B cell (primary cell): ENCODE measurements around the gene TOMM22. TPM values are rescaled to one million over a fixed set of nuclear protein-coding genes. Genes with fewer than 3 reads are reported as not detected.
A peak's percentile ranks its signal among the peaks of the same experiment; 100 is the strongest.

ENCODE experiments used
- ATAC-seq: fragments of 200-7000 bp; cut with Tn5 transposase; one replicate; pipeline ENCODE4 v1.10.0; 2021; ENCODE audit warnings: low read depth, mild to moderate bottlenecking, moderate number of reproducible peaks, moderate library complexity
- CTCF ChIA-PET: fragments of 350-600 bp; sonication (Branson Sonifier 250); formaldehyde crosslinking; loops from one replicate; lab custom pipeline; 2021; ENCODE audit warnings: antibody characterized with exemption, inconsistent platforms; lab: Charles Lee
- POLR2A ChIA-PET: fragments of 350-600 bp; sonication (Branson Sonifier 250); formaldehyde crosslinking; loops from one replicate; lab custom pipeline; 2021; ENCODE audit warnings: antibody characterized with exemption; lab: Charles Lee
- DNase-seq: peaks from one replicate; pipeline ENCODE4 v3.0.0; 2013
- H2AFZ ChIP-seq: 2 replicates; pipeline ENCODE4 v1.6.1; 2012; ENCODE audit warnings: mild to moderate bottlenecking, low read depth, low read length; ENCODE audit not compliant: insufficient read depth, poor library complexity, severe bottlenecking
- H3K27ac ChIP-seq, 2 donors: 1 replicate in 1 of 2; 2 replicates in 1 of 2; pipeline ENCODE4 v1.5.1; 2012 to 2013; ENCODE audit warnings: low read length in 2 of 2, mild to moderate bottlenecking in 2 of 2, moderate library complexity in 1 of 2
- H3K27me3 ChIP-seq, 4 experiments: fragments of 200-600 bp in 1 of 4; sonication (generic) in 1 of 4; replicated peaks in 1 of 4; 1 replicate in 2 of 4; 2 replicates in 2 of 4; pipeline versions ENCODE4 v1.6.1 to v1.7.0; 2013 to 2016; ENCODE audit warnings: low read length in 3 of 4, mild to moderate bottlenecking in 2 of 4, mixed read lengths in 1 of 4, moderate library complexity in 1 of 4; ENCODE audit not compliant: insufficient read depth in 4 of 4, control insufficient read depth in 3 of 4; ENCODE audit errors: control extremely low read depth in 1 of 4
- H3K36me3 ChIP-seq, 2 experiments: replicated peaks in 1 of 2; 1 replicate in 1 of 2; 2 replicates in 1 of 2; pipeline versions ENCODE4 v1.6.1 to v1.7.1; 2013; ENCODE audit warnings: low read length in 1 of 2; ENCODE audit not compliant: insufficient read depth in 2 of 2, control insufficient read depth in 1 of 2; ENCODE audit errors: control extremely low read depth in 1 of 2, extremely low read depth in 1 of 2
- H3K4me1 ChIP-seq, 2 donors: fragments of 200-600 bp in 1 of 2; sonication (generic) in 1 of 2; 1 replicate in 1 of 2; 2 replicates in 1 of 2; pipeline versions ENCODE4 v1.5.1 to v1.6.1; 2013 to 2017; ENCODE audit warnings: low read length in 2 of 2; ENCODE audit not compliant: control insufficient read depth in 2 of 2, insufficient read depth in 2 of 2
- H3K4me2 ChIP-seq: replicated peaks from 2 replicates; pipeline ENCODE3; 2012; ENCODE audit warnings: mild to moderate bottlenecking, low read depth, low read length; ENCODE audit not compliant: poor library complexity, severe bottlenecking
- H3K4me3 ChIP-seq, 5 experiments: fragments of 200-600 bp in 1 of 5; sonication (generic) in 1 of 5; 1 replicate in 3 of 5; 2 replicates in 2 of 5; pipeline versions ENCODE4 v1.5.1 to v1.7.0; 2011 to 2016; ENCODE audit warnings: low read length in 4 of 5, mild to moderate bottlenecking in 4 of 5, low read depth in 2 of 5, control low read depth in 1 of 5, moderate library complexity in 1 of 5; ENCODE audit not compliant: insufficient read depth in 1 of 5; ENCODE audit errors: control extremely low read depth in 1 of 5, extremely low read depth in 1 of 5
- H3K79me2 ChIP-seq: fragments of 200-600 bp; sonication (generic); one replicate; pipeline ENCODE4 v1.6.0; 2016; ENCODE audit warnings: low read length; ENCODE audit not compliant: control insufficient read depth, insufficient read depth
- H3K9ac ChIP-seq: fragments of 200-600 bp; sonication (generic); 2 replicates; pipeline ENCODE4 v1.6.1; 2017; ENCODE audit warnings: mild to moderate bottlenecking, low read length, moderate library complexity
- H3K9me3 ChIP-seq, 3 donors: one replicate each; pipeline versions ENCODE4 v1.6.1 to v1.7.1; 2013; ENCODE audit warnings: low read length in 2 of 3; ENCODE audit not compliant: control insufficient read depth in 2 of 3, insufficient read depth in 1 of 3; ENCODE audit errors: control extremely low read depth in 1 of 3
- H4K20me1 ChIP-seq: 2 replicates; pipeline ENCODE4 v1.6.0; 2012; ENCODE audit warnings: mild to moderate bottlenecking, low read length; ENCODE audit not compliant: insufficient read depth, control insufficient read depth, poor library complexity, severe bottlenecking
- H3K27ac Mint-ChIP-seq: one replicate; pipeline ENCODE4 v1.8.0; 2021; ENCODE audit warnings: mixed read lengths
- H3K27me3 Mint-ChIP-seq: one replicate; pipeline ENCODE4 v1.8.0; 2021; ENCODE audit warnings: mixed read lengths
- H3K4me1 Mint-ChIP-seq: one replicate; pipeline ENCODE4 v1.8.0; 2021; ENCODE audit warnings: mixed read lengths
- H3K4me3 Mint-ChIP-seq: one replicate; pipeline ENCODE4 v1.8.0; 2021; ENCODE audit warnings: mixed read lengths
- H3K9me3 Mint-ChIP-seq: one replicate; pipeline ENCODE4 v1.8.0; 2022; ENCODE audit warnings: mixed read lengths; ENCODE audit not compliant: insufficient read depth
- CTCF ChIP-seq: fragments of 200-600 bp; IDR thresholded peaks from one replicate; pipeline ENCODE4 v1.8.0; 2022; ENCODE audit warnings: antibody characterized with exemption, mild to moderate bottlenecking
- EZH2 ChIP-seq: IDR thresholded peaks from 2 replicates; pipeline ENCODE4 v1.6.1; 2012; ENCODE audit warnings: borderline replicate concordance, low read depth, mild to moderate bottlenecking, moderate library complexity, low read length; ENCODE audit not compliant: insufficient read depth, poor library complexity, severe bottlenecking
- WGBS: methylation state at CpG from one replicate; pipeline ENCODE4 v1.1.5; 2013; ENCODE audit warnings: missing lambda C conversion rate; ENCODE audit not compliant: insufficient coverage; 5-methylcytosine and 5-hydroxymethylcytosine counted together
- intact Hi-C: fragments of 100-400 bp; cut with micrococcal nuclease; formaldehyde crosslinking; loops from one replicate; pipeline ENCODE4 v1.10.0; 2022
- polyA plus RNA-seq: library from polyadenylated mRNA; depleted of rRNA; stranded (reverse); fragments of >200 nt; gene quantifications from 2 replicates; pipeline ENCODE4 v1.2.3, GENCODE V29; 2012
- total RNA-seq, 2 donors: library from RNA; stranded (reverse); fragments of 120-200 nt in 1 of 2; gene quantifications; 1 replicate in 1 of 2; 2 replicates in 1 of 2; pipeline versions ENCODE4 v1.2.3 to v1.2.4, GENCODE V29; 2013 to 2022

Gene TOMM22
- total and polyA plus RNA-seq, 2 donors (not counting 1 experiment from before 2014, with no cell fraction given) = 21.5 to 47.6 TPM

- Histone ChIP-seq H3K27me3 (no peaks in the 10 kb centered on the region), H3K4me3 (peak overlapping the region; percentile 64 to 93 (median 88)), H2AFZ (no peak overlapping the region), H4K20me1 (peaks cover 58% of the 10 kb centered on the region), H3K9ac (peak overlapping the region; percentile 90), H3K27ac (peak overlapping the region; percentile 59 to 91), H3K36me3 (peaks cover 0 to 17% of the 10 kb centered on the region in 2 experiments), H3K9me3 (no peaks in the 10 kb centered on the region), H3K4me2 (peak overlapping the region; percentile 87), H3K79me2 (peaks cover 64% of the 10 kb centered on the region), H3K4me1 (peaks cover 47 to 48% of the 10 kb centered on the region in 2 donors)
- POLR2A ChIA-PET = interaction anchor here (1.5 kb wide), 1 partner anchor 26 kb away, joined by 5 read pairs; no protein-coding TSS in a partner anchor
- Mint-ChIP-seq H3K4me3 (peak overlapping the region; percentile 94), H3K4me1 (peaks cover 66% of the 10 kb centered on the region), H3K9me3 (no peaks in the 10 kb centered on the region), H3K27me3 (no peaks in the 10 kb centered on the region), H3K27ac (peak overlapping the region; percentile 90)
- 0% methylated on average over 1 of the region's 4 CpGs for WGBS
- TF ChIP-seq EZH2 (no peak), CTCF (no peak)
- CTCF ChIA-PET = interaction anchor here (0.6 to 6.6 kb wide), 5 partner anchors 25 to 133 kb away, joined by 3 to 35 read pairs (median 3); partner anchors contain the start of gene TOMM22
- DNase-seq = no peak
- intact Hi-C loops = loop anchor here (5.0 to 10.0 kb wide), 2 partner anchors 522 to 610 kb away; partner anchors contain the start of genes PLA2G6 and RPL3
- ATAC-seq = no peak
Observed at GRCh38 chr22:38706901-38707195, 25.1 kb downstream of the TOMM22 start.

- H3K27ac Mint-ChIP-seq = peak overlapping the region; percentile 90
- H3K4me2 ChIP-seq = peak overlapping the region; percentile 87
- H3K4me3 ChIP-seq = peak overlapping the region in 4 of 5 experiments; percentile 81 to 93 (median 89)
- DNase-seq (no peak), ATAC-seq (no peak)
- peaks cover 0 to 22% of the 10 kb centered on the region in 2 experiments for H3K36me3 ChIP-seq
- TF ChIP-seq EZH2 = no peak
- no peak for TF ChIP-seq CTCF
- POLR2A ChIA-PET = no interaction called here
- no peaks in the 10 kb centered on the region for H3K27me3 ChIP-seq
- H3K9me3 Mint-ChIP-seq = no peaks in the 10 kb centered on the region
- H3K4me1 Mint-ChIP-seq = peaks cover 69% of the 10 kb centered on the region
- H3K9ac ChIP-seq = peak overlapping the region; percentile 90
- no peaks in the 10 kb centered on the region for H3K27me3 Mint-ChIP-seq
- peak overlapping the region; percentile 94 for H3K4me3 Mint-ChIP-seq
- peaks cover 45 to 47% of the 10 kb centered on the region in 2 donors for H3K4me1 ChIP-seq
- H4K20me1 ChIP-seq = peaks cover 63% of the 10 kb centered on the region
- intact Hi-C loops = loop anchor here (5.0 to 10.0 kb wide), 2 partner anchors 523 to 610 kb away; partner anchors contain the start of genes PLA2G6 and RPL3
- H3K27ac ChIP-seq = peak overlapping the region in 1 of 2 donors; percentile 91
- no peaks in the 10 kb centered on the region for H3K9me3 ChIP-seq
- no peak overlapping the region for H2AFZ ChIP-seq
- H3K79me2 ChIP-seq = peaks cover 66% of the 10 kb centered on the region
- no CpG with 5 or more reads among the region's 2 CpGs for WGBS
- CTCF ChIA-PET = interaction anchor here (0.9 to 6.6 kb wide), 4 partner anchors 9 to 136 kb away, joined by 3 to 35 read pairs (median 5); partner anchors contain the start of gene TOMM22
Observed at GRCh38 chr22:38707346-38707745, 25.6 kb downstream of the TOMM22 start.
